ENCODE measurements around the gene LRTM2.
A peak's percentile ranks its signal among the peaks of the same experiment; 100 is the strongest.

LRTM2 gene

GRCh38 chr12:1864867-1865266 is 44.5 kb downstream of the LRTM2 start:
- DNase-seq (ENCODE audit: low spot score), result no peak

GRCh38 chr12:1865284-1865866 is 45.0 kb downstream of the LRTM2 start:
- DNase-seq (ENCODE audit: low spot score), result no peak

- DNase-seq (ENCODE audit: low spot score), result no peak
These were observed 48.8 kb downstream of the LRTM2 start for GRCh38 chr12:1869145-1869544.

GRCh38 chr12:1870086-1870485 is 49.7 kb downstream of the LRTM2 start:
- no peak for DNase-seq (ENCODE audit: low spot score)

GRCh38 chr12:1870998-1871917 is 50.9 kb downstream of the LRTM2 start:
- no peak for DNase-seq (ENCODE audit: low spot score)

GRCh38 chr12:1872001-1872400 is 51.6 kb downstream of the LRTM2 start:
- DNase-seq (ENCODE audit: low spot score), result no peak

- DNase-seq (ENCODE audit: low spot score), result no peak
These were observed 52.1 kb downstream of the LRTM2 start for GRCh38 chr12:1872448-1872847.

- DNase-seq (ENCODE audit: low spot score), result no peak
These were observed 53.5 kb downstream of the LRTM2 start for GRCh38 chr12:1873531-1874510.

- no peak for DNase-seq (ENCODE audit: low spot score)
These were observed 55.2 kb downstream of the LRTM2 start for GRCh38 chr12:1875608-1876007.

- no peak for DNase-seq (ENCODE audit: low spot score)
These were observed 55.7 kb downstream of the LRTM2 start for GRCh38 chr12:1876086-1876485.

GRCh38 chr12:1877169-1877878 is 57.0 kb downstream of the LRTM2 start:
- no peak for DNase-seq (ENCODE audit: low spot score)

GRCh38 chr12:1878214-1878613 is 57.8 kb downstream of the LRTM2 start:
- DNase-seq (ENCODE audit: low spot score), result no peak

- peak; percentile 6 for DNase-seq (ENCODE audit: low spot score)
These were observed 58.3 kb downstream of the LRTM2 start for GRCh38 chr12:1878695-1879094.

GRCh38 chr12:1879633-1880032 is 59.3 kb downstream of the LRTM2 start:
- peak; percentile 5 for DNase-seq (ENCODE audit: low spot score)

GRCh38 chr12:1880153-1880845 is 59.9 kb downstream of the LRTM2 start:
- DNase-seq (ENCODE audit: low spot score), result peak; percentile 7

GRCh38 chr12:1880876-1881275 is 60.5 kb downstream of the LRTM2 start:
- DNase-seq (ENCODE audit: low spot score), result peak; percentile 10

- no peak for DNase-seq (ENCODE audit: low spot score)
These were observed 60.9 kb downstream of the LRTM2 start for GRCh38 chr12:1881301-1881700.

GRCh38 chr12:1881936-1882335 is 61.6 kb downstream of the LRTM2 start:
- DNase-seq (ENCODE audit: low spot score), result no peak

- DNase-seq (ENCODE audit: low spot score), result no peak
These were observed 62.0 kb downstream of the LRTM2 start for GRCh38 chr12:1882405-1882804.

GRCh38 chr12:1882850-1883470 is 62.6 kb downstream of the LRTM2 start:
- DNase-seq (ENCODE audit: low spot score), result peak; percentile 4

- DNase-seq (ENCODE audit: low spot score), result no peak
These were observed 63.1 kb downstream of the LRTM2 start for GRCh38 chr12:1883513-1883912.
